Cardiac septum (tissue), 1 donor: Measurements from ENCODE around the gene CAT. TPM values are rescaled to one million over a fixed set of nuclear protein-coding genes. Genes with fewer than 3 reads are reported as not detected.

Experiments
- DNase-seq: peaks from one replicate; pipeline ENCODE4 v3.0.0-alpha.2; 2020; ENCODE audit warnings: low spot score
- intact Hi-C: fragments of 100-400 bp; cut with DNase I; formaldehyde crosslinking; loops from one replicate; pipeline ENCODE4 v1.14.0; 2022
- total RNA-seq: library from RNA; stranded (reverse); fragmentation: NEBNext Ultra II Directional; extraction: Animal tissue kit (Norgen Biotek cat#: 25700); gene quantifications from one replicate; pipeline ENCODE4 v1.2.1, GENCODE V29; 2021
- donor health status: DM: no; HTN: no; CAD: no.

The CAT gene
- total RNA-seq, 1 donor from 2014 or later: 47.6 TPM

DNA sequence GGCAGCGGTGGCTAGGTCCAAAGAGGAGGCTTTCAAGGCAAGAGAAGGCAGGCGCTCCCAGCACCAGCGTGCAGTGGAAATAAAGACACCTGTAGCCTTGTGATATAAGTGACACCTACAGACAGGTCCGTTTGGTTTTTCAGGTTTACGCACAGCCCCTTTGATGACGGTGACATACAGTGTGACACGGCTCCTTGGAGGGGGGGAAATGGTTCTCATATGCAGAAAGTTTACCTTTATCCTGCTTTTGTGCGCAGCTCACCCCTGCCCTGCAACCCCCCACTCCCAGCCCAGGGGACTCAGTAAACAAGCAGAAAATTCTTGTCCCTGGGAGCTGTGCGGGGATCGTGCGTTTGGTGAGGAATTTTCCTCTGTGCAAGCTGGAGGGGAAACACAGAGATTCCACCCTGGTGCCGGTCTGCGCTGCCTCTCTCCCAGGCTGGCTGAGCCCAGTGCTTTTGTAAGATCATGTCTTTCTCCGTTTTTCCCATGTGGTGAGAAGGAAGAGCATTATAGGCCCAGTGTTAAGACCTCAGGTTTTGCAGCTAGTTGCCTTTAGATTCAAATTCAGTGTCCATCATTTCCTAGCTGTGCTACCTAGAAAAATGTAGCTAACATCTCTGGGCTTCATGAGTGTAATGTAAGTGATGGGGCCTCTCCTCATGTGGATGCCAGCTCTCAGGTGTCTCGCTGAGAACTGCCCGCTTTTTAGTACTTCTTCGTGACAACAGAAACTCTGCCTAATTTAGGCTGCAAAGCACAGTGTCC, 75.1 kb downstream of the CAT start, which contains the start of gene ELF5:
TSS of gene ELF5 (minus strand) at position 113 of the 768 bp plus-strand sequence. CDS start 8,045 bp downstream, outside the sequence.
- intact Hi-C loops: no loop called here
- no peak for DNase-seq

DNA sequence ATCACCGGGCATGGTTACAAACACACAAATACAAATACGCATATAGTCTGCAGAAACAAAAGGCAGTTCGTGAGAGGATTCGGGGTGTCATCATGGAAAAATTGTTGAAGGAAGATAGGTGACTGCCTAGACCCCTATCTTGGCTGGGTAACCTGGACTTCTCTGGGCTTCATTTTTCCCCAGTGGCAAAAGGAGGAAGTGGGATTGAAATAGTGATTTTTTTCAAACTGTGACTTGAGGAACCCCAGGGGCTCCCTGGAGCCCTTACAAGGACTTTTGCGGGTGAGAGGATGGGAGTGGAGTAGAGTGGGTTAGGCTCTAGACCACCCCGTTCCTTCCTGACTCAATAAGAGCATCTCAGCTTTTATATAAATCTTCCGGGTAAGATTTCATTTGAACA, 75.9 kb downstream of the CAT start:
- intact Hi-C loops: no loop called here

DNA sequence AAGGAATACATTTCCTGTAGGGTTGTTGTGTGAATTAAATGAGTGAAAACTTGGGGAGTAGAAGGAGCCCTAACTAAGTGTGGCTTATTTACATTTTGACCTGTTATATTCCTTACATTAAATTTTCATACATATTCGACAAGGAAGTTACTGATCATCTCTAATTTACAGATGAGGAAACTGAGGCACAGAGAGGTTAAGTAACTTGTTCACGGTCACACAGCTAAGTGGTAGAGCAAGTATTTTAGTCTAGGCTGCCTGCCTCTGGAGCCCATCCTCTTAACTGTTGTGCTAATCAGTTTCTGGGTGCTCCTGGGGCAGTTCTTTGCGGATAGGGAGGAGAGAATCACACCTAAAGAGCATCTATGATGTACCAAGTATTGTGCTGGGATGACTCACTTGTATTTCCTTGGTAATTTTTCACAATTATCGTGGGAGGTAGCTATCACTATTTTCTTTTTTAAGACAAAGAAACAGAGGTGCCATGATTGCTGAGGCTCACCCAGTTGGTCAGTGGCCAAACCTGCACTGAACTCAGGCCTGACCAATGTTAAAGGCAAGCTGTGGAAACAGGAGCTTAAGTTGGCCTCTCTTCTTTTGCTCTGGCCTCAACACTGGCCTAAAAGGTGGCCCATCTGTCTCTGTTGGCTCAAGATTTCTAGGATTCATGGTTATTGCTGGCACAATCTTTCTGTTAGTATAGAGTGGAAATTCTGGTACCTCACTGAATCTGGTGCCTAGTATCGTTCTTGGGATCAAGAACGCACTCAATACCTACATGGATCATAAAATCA, 77.7 kb downstream of the CAT start:
- intact Hi-C loops: no loop called here
- no peak for DNase-seq

More for the DNA sequence above, 75.9 kb downstream of the CAT start:
- DNase-seq: no peak

DNA sequence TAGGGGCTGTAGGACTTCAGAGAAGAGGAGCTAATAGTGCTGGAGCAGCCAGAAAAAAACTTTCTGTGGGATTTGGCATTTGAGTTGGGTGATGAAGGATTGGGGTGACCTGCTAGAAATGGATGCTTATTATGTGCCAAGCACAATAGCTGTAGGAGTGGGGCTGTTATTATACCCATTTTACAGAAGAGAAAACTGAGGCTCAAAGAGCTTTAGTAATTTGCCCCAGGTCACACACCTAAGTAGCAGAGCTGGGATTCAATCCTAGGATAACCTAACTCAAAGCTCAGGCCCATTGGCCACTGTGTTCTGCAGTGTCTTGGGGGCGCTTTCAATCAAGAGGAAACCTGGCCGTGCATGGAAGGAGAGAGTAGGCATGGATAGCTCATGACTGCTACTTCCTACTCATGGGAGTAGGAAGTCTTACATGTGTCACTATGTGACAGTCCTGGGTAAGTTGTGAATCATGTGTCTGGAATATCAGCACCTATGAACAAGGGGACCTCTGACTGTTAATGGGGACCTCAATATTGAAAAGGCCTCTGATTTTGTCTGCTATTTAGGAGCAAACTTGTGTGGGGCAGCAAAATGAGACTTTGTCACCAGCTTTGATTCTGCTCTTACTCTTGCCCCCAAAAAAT, 81.0 kb downstream of the CAT start:
- intact Hi-C loops: no loop called here
- DNase-seq: no peak

DNA sequence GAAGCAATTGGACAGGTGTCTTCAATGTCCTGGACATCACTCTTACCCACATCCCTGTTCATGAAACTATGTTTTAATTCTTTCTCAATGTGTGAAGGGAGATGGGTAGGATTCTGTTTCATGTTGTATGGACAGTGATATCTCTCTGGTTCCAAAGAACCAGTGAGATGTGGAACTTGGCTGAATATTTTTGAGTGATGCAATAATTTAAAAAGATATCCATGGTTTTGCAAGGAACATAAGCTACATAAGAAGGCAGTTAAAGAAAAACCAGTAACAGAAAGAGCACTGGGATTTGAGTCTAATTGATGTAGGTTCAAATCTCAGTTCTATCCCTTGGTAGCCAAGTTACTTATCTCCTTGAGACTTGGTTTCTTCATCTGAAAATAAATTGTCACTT, 82.5 kb downstream of the CAT start:
- intact Hi-C loops: no loop called here
- DNase-seq: no peak

Other genes starting within 250 kb of the CAT start
- gene ABTB2, start 80.9 kb upstream of the CAT start, total RNA-seq: 27.9 TPM
- not detected for gene ELF5, start 74.9 kb downstream of the CAT start, total RNA-seq
- 0.08 TPM for gene EHF, start 182.2 kb downstream of the CAT start, total RNA-seq